ENCODE data around the gene NOL3.
A peak's percentile ranks its signal among the peaks of the same experiment; 100 is the strongest.

NOL3 gene

GRCh38 chr16:67190448-67191399, 20.4 kb downstream of the NOL3 start:
- DNase-seq, result no peak

DNA sequence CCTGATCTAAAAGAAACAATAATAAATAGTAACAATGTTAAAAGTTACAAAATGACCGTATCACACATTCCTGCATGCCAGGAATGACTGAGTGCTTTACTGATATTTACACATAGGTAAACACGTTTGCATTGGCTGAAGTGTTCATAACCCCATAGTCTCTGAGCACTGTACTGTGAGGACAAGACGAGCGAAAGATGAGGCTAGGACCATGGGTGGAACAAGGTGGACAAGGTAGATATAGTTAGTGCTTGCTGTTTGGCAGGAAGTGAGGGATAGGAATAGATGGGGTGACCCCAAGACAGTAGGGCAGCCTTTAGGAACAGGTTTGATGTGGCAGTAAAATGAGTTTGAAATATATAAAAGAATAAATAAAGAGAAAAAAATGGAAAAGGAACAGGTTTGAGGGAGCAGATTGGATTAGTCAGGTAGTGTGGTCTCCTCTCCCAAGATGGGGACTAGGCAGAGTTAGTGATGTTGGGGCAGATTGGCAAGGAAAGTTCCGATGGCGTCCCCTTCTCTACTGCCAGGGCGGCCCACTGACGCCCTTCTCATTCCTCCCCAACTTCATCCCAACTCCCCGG, 21.2 kb downstream of the NOL3 start:
- DNase-seq, result no peak

GRCh38 chr16:67191995-67192681, 21.8 kb downstream of the NOL3 start, which contains the start of gene E2F4:
Gene E2F4 (plus strand): TSS chr16:67192155. CDS start chr16:67192228, 73 bp downstream.
- DNase-seq, result peak; percentile 62

GRCh38 chr16:67192781-67193361, 22.5 kb downstream of the NOL3 start:
- DNase-seq, result no peak

DNA sequence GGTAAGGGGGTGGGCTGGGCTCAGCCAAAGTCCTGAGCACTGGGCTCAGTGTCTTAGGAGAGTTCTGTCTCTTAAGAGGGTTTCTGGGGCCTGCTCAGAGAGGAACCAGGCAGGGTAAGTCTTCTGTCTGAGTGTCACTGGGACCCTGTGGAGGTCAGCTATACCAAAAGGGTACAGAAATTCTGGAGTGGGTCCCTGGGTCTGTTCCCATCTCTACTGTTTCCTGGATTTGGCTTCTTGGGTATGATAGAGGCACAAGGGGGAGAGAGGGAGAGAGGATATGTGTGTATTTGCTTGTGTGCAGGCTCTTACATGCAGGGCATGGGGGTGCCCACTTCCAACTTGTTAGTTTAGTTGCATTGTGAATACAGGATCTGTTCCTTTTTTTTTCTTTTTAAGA, 23.2 kb downstream of the NOL3 start:
- no peak for DNase-seq

GRCh38 chr16:67194260-67194659, 23.9 kb downstream of the NOL3 start:
- DNase-seq, result no peak

DNA sequence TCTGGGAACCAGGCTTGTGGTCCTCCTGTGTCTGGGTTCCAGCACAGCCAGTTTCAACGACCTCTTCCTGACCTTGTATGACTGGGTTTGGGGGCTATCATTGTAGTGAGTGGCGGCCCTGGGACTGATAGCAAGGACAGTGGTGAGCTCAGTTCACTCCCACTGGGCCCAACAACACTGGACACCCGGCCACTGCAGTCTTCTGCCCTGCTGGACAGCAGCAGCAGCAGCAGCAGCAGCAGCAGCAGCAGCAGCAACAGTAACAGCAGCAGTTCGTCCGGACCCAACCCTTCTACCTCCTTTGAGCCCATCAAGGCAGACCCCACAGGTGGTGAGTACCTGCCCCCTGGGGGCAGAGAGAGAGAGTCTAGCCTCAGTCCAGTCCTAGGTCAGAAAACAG, 25.3 kb downstream of the NOL3 start:
- DNase-seq, result no peak

- no peak for DNase-seq
These were observed 26.5 kb downstream of the NOL3 start for GRCh38 chr16:67196881-67197280.

- DNase-seq, result no peak
These were observed 27.4 kb downstream of the NOL3 start for GRCh38 chr16:67197704-67198103.

- peak; percentile 9 for DNase-seq
These were observed 27.9 kb downstream of the NOL3 start for GRCh38 chr16:67198238-67198734.

DNA sequence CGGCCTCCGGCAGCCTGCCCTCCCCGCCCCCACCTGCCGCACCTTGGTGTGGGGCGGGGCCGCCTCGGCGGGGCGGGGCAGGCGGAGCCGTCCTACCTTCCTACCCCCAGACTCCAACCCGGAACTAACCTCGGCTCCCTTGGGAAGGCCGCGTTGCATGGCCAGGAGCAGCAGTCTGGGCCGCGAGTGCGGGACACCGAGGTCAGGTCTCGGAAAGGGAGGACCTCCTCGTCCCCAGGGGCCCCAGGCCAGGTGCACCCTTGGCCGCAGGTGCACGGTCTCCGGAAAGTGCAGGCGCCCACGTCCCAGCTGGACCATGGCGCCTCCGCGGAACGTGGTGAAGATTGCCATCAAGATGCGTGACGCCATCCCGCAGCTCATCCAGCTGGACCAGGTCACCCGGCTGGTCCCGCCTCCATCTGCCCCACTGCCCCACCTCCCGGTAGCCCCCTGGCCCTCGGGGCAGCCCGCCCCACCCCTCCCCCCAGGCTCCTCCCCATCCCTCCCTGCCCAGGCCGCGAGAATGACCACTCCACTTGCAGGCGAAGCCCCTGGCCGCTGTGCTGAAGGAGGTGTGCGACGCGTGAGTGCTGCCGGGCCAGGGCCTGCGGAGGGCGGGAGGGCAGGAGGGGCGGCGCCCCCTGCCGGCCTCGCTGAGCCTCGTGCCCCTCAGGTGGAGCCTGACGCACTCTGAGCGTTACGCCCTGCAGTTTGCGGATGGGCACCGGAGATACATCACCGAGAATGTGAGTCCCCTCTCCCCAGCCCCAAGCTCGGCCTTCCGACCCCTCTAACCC, 28.9 kb downstream of the NOL3 start, which contains the start of gene ELMO3:
TSS of gene ELMO3 (plus strand) at position 121 of the 797 bp plus-strand sequence. CDS start at position 317, 196 bp downstream.
- no peak for DNase-seq

- no peak for DNase-seq
These were observed 29.5 kb downstream of the NOL3 start for GRCh38 chr16:67199808-67200198.

DNA sequence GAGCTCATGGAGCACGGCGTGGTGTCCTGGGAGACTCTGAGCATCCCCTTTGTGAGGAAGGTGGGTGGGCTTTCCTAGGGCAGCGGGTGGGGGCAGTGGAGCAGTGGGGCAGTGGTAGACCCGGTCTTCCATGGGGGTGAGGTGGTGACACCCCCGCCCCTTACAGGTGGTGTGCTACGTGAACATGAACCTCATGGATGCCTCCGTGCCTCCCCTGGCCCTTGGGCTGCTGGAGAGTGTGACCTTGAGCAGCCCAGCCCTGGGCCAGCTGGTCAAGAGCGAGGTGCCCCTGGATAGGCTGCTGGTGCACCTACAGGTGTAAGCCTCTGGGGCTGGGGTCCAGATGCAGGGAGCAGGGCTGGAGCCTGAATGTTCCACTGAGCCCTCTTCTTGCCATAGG, 30.2 kb downstream of the NOL3 start:
- no peak for DNase-seq

- DNase-seq, result no peak
These were observed 31.3 kb downstream of the NOL3 start for GRCh38 chr16:67201411-67202345.

GRCh38 chr16:67202426-67202825, 32.1 kb downstream of the NOL3 start:
- no peak for DNase-seq

DNA sequence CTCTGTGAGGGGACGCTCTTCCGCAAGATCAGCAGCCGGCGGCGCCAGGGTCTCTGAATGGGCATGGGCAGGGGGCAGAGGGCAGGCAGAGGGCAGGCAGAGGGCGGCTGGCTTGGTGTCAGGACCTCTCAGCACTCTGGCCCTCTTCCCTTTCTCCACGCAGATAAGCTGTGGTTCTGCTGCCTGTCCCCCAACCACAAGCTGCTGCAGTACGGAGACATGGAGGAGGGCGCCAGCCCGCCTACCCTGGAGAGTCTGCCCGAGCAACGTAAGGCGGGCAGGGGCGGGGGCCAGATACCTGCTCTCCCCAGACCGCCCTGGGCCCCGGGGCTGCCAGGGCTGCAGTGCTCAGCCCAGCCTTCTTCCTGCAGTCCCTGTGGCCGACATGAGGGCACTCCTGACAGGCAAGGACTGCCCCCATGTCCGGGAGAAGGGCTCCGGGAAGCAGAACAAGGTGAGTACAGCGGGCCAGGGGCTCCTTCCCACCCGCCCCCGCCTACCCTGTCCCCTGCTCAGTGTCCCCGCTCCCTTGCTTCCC, 32.7 kb downstream of the NOL3 start:
- no peak for DNase-seq

DNA sequence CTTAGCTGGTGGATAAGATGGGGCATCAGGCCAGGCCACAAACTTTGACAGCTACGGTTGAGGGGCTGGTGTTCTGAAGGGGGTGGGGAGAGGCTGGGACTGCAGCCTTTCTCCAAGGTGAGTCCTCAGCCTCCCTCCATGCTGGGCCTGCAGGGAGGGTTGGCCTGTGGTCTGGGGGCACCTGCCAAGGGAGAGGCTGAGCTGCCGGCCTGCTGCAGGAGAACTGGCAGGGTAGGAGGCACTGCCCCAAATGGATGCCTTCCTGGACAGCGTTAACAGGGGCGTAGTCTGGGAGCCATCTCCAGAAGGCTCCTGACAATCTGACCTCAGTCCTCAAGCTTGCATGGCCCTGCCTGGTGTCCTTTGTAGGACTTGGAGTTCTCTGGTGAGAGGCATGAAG, 33.7 kb downstream of the NOL3 start:
- no peak for DNase-seq

GRCh38 chr16:67206129-67206837, 35.9 kb downstream of the NOL3 start:
- DNase-seq, result no peak

- DNase-seq, result no peak
These were observed 36.5 kb downstream of the NOL3 start for GRCh38 chr16:67206838-67207248.

Data from NCI-H1694 treated with DMSO at 0.1 percent for 48 hours (cell line).